SK-N-MC (cell line): ENCODE data around the gene DGCR2.

Experiments
- EZH2 ChIP-seq: fragments of 200-600 bp; sonication (generic); IDR thresholded peaks from one replicate; pipeline ENCODE4 v1.6.1; 2017; ENCODE audit warnings: antibody characterized with exemption
- FOXP2 ChIP-seq: optimal IDR thresholded peaks from 2 replicates; pipeline ENCODE3; 2011; ENCODE audit warnings: mild to moderate bottlenecking, moderate library complexity; ENCODE audit not compliant: insufficient read depth; ENCODE audit errors: extremely low read length, control extremely low read depth
- POLR2AphosphoS5 ChIP-seq: IDR thresholded peaks from 2 replicates; pipeline ENCODE4 v1.6.1; 2012; ENCODE audit warnings: mild to moderate bottlenecking, low read depth, low read length, borderline replicate concordance

GRCh38 chr22:19081351-19081750 is 40.9 kb downstream of the DGCR2 start:
- TF ChIP-seq EZH2 = no peak
- no peak for TF ChIP-seq POLR2AphosphoS5
- no peak for TF ChIP-seq FOXP2
